Eye (tissue), 1 donor: Measurements from ENCODE around the gene GPR143.
"Not testable (repeated sequence)": the region's sequence is repeated elsewhere in the genome, so short reads cannot be mapped to it uniquely, and the experiment has no call there.

Experiments used
- DNase-seq: peaks from one replicate; pipeline ENCODE4 v3.0.0-alpha.2; 2015

GPR143 gene

DNA sequence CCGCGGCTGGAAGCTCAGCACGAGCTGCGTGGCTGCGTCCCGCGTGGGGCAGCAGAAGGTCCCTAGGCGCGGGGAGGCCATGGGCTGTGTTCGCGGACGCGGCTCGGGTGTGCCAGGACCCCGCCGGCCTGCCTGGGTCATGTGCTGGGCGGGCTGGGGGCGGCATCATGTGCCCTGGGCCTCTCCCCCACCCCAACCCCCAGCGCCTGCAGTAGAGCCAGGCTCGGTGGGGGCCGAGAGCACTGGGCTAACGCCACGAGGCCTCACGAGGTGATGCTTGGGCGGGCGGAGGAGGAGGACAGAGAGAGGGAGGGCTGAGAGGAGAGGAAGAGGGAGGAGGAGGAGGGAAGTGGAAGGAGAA, at the start of gene GPR143:
Gene GPR143, minus strand, starts transcription at position 111 of the 361 bp plus-strand sequence. Its CDS starts 30 bp downstream, at position 81.
- peak; percentile 58 for DNase-seq

DNA sequence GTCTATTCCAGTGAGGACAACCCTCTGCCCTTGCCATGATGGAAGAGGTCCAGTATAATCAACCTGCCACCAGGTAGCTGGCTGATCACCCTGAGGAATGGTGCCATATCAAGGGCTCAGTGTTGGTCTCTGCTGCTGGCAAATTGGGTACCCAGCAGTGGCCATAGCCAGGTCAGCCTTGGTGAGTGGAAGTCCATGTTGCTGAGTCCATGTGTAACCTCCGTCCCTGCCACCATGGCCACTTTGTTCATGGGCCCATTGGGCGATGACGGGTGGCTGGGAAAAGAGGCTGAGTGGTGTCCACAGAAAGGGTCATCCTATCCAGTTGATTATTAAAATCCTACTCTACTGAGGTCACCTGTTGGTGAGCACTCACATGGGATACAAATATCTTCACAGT, 45.4 kb upstream of the GPR143 start:
- not testable (repeated sequence) for DNase-seq

DNA sequence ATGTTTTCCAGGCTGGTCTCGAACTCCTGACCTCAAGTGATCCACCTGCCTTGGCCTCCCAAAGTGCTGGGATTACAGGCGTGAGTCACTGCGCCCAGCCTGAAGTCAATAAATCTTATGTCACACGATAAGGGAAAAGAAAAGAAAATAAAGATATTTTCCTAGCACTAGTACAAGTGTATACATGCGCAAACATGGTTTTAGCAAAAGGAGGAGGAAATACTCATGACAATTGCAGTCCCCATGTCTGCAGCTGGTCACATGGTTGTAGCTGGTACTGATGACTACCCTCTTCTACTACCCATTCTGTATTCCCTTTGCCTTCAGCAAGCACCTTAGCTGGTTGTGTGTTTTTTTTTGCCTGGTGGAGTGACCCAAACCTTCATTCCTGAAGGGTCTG, 44.2 kb upstream of the GPR143 start:
- DNase-seq, result not testable (repeated sequence)

DNA sequence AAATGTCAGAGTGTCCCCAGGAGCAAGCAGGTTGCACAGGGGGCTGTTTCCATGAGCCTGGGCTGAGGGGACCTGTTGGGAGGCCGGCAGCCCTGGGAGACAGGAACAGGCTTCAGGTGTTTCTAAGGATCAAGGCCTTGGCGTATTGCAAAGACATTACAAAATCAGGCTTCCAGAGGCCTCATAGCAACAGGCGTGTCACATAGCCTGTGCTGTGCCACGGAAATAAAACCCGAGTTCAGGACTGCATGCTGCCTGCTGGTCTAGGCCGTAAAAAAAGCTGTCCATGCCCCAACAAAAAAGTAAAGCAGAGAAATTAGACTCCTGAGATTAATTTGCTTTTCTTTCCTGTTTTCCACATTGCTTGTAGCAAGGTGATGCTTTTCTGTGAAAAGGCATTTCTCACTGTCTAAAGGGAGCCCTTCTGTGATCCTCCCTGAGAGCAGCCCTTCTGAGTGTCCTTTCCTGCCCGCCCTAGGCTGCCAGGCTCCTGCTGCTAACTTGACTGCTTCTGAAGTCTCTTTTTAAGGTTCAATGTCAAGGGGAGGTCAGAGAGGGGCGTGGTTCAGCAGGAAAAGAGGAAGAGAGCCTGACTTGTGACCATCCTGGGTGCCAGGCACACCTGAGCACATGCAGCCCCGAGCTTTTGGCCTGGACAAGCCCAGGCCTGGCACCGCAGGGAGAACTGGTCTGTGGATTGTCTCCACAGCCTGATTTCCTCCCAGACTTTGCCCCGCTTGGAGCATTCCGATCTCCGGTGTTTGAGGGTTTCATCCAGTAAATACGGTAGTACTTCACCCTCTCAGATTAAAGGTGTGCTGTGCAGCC, 41.9 kb upstream of the GPR143 start:
- no peak for DNase-seq

DNA sequence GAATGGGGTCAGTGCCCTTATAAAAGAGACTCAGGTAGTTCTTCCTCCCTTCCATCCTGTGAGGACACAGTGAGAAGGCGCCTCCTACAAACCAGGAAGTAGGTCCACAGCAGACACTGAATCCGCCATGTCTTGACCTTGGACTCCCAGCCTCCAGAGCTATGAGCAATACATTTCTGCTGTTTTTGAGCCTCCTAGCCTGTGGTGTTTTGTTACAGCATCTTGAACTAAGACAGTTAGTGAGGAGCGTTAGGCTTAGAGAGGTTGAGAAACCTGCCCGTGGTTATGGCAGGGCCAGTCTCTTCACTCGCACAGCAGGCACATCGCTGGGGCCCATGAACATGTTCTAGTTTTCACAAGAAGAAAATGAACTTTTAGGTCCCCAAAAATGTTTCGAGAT, 40.3 kb upstream of the GPR143 start:
- DNase-seq, result no peak

DNA sequence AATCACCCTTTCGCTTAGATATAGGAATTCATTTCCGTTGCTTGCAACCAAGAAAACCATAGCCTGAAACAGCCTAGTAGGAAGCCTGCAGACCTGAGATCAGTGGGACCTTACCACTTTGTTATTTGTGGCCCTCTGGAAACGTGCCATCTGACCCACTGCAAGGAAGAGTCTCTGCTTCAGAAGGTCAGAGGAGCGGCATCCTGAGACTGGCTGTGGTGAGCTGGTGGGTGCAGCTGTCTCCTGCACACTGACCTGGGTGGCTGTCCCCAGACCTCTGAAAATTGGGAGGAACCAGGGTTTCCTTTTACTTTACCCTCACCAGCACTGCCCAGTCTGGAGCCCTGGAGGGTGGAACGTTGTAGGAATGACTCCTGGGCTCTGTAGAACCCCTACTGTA, 38.8 kb upstream of the GPR143 start:
- DNase-seq, result no peak

DNA sequence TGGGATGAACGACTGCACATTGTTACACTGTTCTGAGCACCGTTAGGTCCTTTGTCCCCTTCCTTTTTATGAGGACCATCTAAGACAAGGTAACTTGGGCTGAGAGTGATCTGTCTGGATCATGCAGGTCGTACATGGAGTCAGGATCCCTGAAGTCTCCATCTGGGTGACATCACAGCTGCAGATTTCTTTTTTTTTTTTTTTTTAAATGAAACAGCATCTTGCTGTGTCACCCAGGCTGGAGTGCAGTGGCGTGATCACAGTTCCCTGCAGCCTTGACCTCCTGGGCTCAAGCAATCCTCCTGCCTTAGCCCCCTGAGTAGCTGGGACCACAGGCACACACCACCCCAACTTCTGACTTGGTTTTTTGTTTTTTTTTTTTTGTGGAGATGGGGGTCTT, 37.1 kb upstream of the GPR143 start:
- DNase-seq, result no peak

- no peak for DNase-seq
These were observed 32.0 kb upstream of the GPR143 start for GRCh38 chrX:9797384-9798360.

DNA sequence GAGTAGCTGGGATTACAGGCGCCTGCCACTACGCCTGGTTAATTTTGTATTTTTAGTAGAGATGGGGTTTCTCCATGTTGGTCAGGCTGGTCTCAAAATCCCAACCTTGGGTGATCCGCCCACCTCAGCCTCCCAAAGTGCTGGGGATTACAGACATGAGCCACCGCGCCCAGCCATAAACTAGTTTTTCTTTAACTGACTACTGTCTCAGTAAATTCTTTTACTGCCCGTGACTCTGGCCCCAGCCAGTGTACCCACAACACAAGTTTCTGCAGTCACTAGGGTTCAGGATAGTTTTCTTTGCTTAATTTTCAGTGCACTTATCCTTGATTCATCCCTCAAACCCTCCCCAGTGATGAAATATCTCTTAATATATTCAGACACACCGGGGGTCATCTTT, 28.8 kb upstream of the GPR143 start:
- DNase-seq, result no peak

DNA sequence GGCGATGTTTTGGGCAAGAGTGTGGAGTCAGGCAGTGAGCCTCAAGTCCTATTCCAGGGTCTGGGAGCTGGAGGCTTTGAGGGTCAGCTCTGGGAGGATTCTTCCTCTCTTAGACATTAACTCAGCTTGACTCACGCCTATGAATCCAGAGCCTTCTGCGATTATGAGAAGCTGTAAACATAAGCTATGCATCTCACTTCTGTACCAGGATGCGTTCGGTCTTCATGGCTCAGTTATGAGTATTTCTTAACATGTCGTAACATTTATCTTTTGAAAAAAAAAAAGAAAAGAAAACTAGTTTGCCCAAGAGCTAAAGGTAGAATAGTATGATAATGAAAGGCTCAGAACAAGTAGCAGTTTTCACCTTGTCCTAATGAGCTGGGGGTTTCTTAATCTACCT, 25.2 kb upstream of the GPR143 start:
- no peak for DNase-seq

- DNase-seq, result no peak
These were observed 23.9 kb upstream of the GPR143 start for GRCh38 chrX:9789555-9789954.

GRCh38 chrX:9788911-9789310, 23.3 kb upstream of the GPR143 start:
- DNase-seq, result no peak

- DNase-seq, result peak; percentile 50
These were observed 21.4 kb upstream of the GPR143 start for GRCh38 chrX:9786798-9787635.

DNA sequence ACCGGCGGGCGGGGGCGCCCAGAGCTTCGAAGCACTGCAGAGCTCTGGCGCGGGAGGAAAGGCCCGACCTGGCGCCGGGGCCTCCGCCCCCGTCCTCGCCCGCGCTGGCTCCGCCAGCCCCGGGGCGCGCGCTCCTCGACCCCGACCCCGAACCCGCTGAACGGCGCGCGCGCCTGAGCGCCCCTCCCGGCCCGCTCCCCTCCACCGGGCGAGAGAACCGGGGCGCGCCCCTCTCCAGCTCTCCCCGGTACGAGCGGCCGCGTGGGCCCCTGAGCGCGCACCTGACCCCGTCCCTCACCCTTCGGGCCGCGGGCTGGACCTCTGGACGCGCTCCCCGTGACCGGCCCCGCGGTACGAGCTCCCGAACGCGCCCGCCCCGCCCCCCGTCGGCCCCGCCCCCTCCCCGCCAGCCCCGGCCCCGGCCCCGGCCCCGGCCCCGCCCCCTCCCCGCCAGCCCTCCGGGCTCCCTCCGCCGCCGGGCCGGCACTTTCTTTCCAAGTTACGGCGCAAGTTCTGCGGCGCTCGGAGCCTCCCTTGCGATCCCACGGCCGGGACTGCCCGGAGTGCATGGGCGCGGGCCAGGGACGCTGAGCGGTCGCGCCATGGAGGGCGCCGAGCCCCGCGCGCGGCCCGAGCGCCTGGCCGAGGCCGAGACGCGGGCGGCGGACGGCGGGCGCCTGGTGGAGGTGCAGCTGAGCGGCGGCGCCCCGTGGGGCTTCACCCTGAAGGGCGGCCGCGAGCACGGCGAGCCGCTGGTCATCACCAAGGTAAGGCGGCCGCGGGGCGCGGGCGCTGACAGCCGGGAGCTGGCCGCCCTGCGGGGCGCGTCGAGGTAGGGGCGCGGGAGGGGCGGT, 20.5 kb upstream of the GPR143 start, which contains the start of gene SHROOM2:
Gene SHROOM2, plus strand, starts transcription at position 486 of the 854 bp plus-strand sequence. Its CDS starts 117 bp downstream, at position 603.
- DNase-seq, result peak; percentile 44

- peak; percentile 36 for DNase-seq
These were observed 19.8 kb upstream of the GPR143 start for GRCh38 chrX:9785254-9785943.

GRCh38 chrX:9784332-9784731, 18.7 kb upstream of the GPR143 start:
- no peak for DNase-seq

DNA sequence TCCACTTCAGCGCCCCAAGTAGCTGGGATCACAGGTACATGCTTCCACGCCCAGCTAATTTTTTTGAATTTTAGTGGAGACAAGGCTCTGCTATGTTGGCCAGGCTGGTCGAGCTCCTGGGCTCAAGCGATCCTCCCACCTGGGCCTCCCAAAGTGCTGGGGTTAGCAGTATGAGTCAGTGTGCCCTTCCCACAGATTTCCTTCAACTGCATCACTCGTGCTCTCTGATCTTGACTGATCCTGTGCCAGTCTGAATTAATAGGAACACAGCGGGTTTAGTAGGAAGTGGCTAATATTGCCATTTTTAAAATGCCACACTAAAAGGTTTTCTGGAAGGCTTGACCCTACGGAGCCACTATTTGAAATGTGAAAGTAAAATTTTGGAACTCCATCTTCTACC, 16.3 kb upstream of the GPR143 start:
- DNase-seq, result no peak

DNA sequence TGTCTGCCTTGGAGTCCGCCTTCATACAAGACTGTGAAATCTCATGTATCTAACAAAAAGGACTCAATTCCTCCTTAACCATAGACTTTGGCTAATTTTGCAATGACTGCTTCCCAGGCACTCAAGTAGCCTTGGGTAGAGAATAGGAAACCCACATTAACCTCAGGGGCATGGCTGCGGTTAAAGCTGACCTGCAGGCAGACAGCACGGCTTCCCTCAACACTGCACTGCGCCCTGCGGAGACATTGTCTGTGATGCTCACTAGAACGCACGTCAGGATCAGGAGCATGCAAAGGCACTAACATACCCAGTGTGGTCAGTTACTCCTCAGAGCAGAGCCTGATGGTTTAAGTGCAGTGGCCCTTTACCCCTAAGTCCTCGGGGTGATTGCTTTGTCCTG, 10.3 kb upstream of the GPR143 start:
- DNase-seq, result no peak

- no peak for DNase-seq
These were observed 7.3 kb upstream of the GPR143 start for GRCh38 chrX:9772943-9773342.

DNA sequence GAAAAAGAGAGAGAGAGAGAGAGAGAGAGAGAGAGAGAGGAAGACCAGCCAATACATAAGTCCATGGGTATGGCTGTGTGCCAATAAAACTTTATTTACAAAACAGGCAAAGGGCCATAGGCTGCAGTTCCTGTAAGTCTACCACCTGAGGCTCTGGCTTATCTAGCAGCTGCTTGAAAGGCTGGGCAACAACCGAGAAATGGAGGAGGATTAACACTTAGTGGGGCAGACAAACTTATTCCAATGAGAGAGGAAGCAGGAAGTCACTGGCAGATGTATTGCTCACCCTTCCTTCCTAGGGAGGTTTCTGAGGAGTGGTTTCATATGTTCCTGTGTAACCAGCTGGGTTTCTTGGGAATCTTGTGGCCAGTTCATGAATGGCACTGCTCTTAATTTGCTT, 4.7 kb upstream of the GPR143 start:
- DNase-seq, result no peak

- DNase-seq, result not testable (repeated sequence)
These were observed 2.7 kb upstream of the GPR143 start for GRCh38 chrX:9768321-9768839.
